HepG2 (cell line): ENCODE data around the gene SLC16A11. TPM values are rescaled to one million over a fixed set of nuclear protein-coding genes. Genes with fewer than 3 reads are reported as not detected.
A peak's percentile ranks its signal among the peaks of the same experiment; 100 is the strongest.

ENCODE experiments used
- BCL6 ChIP-seq: IDR thresholded peaks from 2 replicates; pipeline ENCODE4 v1.6.1; 2016; ENCODE audit warnings: missing genetic modification reagents, missing compliant biosample characterization
- CBFB ChIP-seq: sonication (generic); formaldehyde crosslinking; IDR thresholded peaks from 2 replicates; pipeline ENCODE4 v1.4.0; 2020; ENCODE audit warnings: missing genetic modification reagents
- ELF1 ChIP-seq: sonication (generic); formaldehyde crosslinking; IDR thresholded peaks from 2 replicates; pipeline ENCODE4 v1.4.0; 2020; ENCODE audit warnings: missing genetic modification reagents
- KAT8 ChIP-seq: IDR thresholded peaks from 2 replicates; pipeline ENCODE4 v1.6.1; 2016; ENCODE audit warnings: missing genetic modification reagents, missing compliant biosample characterization
- MIER3 ChIP-seq: IDR thresholded peaks from 2 replicates; pipeline ENCODE4 v1.6.1; 2016; ENCODE audit warnings: missing compliant biosample characterization, borderline replicate concordance
- NONO ChIP-seq, 2 experiments: fragments of 450-650 bp in 1 of 2; sonication (generic) in 1 of 2; formaldehyde crosslinking in 1 of 2; IDR thresholded peaks in 1 of 2; conservative IDR thresholded peaks in 1 of 2; 2 replicates each; pipeline versions ENCODE4 v1.6.1 to v1.8.0; 2017 to 2022; ENCODE audit warnings: mild to moderate bottlenecking in 1 of 2, missing genetic modification reagents in 1 of 2, moderate library complexity in 1 of 2
- POLR2G ChIP-seq: fragments of 200-400 bp; formaldehyde crosslinking; IDR thresholded peaks from 2 replicates; pipeline ENCODE4 v1.6.1; 2018; ENCODE audit warnings: mild to moderate bottlenecking, low read depth, low read length, moderate library complexity
- REL ChIP-seq: sonication (generic); formaldehyde crosslinking; conservative IDR thresholded peaks from 2 replicates; pipeline ENCODE4 v1.8.0; 2022; ENCODE audit warnings: mild to moderate bottlenecking, missing genetic modification reagents, moderate library complexity
- RERE ChIP-seq: IDR thresholded peaks from 2 replicates; pipeline ENCODE4 v1.6.1; 2016; ENCODE audit warnings: low read depth, missing genetic modification reagents, missing compliant biosample characterization
- SRSF1 ChIP-seq: fragments of 200-400 bp; formaldehyde crosslinking; optimal IDR thresholded peaks from 2 replicates; pipeline ENCODE3; 2017; ENCODE audit warnings: mild to moderate bottlenecking, low read depth, low read length, moderate library complexity
- SRSF9 ChIP-seq: fragments of 200-400 bp; formaldehyde crosslinking; IDR thresholded peaks from 2 replicates; pipeline ENCODE4 v1.6.1; 2018; ENCODE audit warnings: borderline replicate concordance, mild to moderate bottlenecking, low read depth, low read length; ENCODE audit not compliant: insufficient read depth, poor library complexity, severe bottlenecking
- SSRP1 ChIP-seq: IDR thresholded peaks from 2 replicates; pipeline ENCODE4 v1.6.1; 2016; ENCODE audit warnings: control low read depth
- TAF1 ChIP-seq: sonication (generic); formaldehyde crosslinking; IDR thresholded peaks from 2 replicates; pipeline ENCODE4 v1.4.0; 2020; ENCODE audit warnings: missing genetic modification reagents
- THYN1 ChIP-seq: sonication (generic); formaldehyde crosslinking; IDR thresholded peaks from 2 replicates; pipeline ENCODE4 v1.8.1; 2023; ENCODE audit warnings: low read depth, mild to moderate bottlenecking, moderate library complexity, missing genetic modification reagents, borderline replicate concordance
- ZNF10 ChIP-seq: sonication (generic); formaldehyde crosslinking; IDR thresholded peaks from 2 replicates; pipeline ENCODE4 v1.4.0; 2020; ENCODE audit warnings: mild to moderate bottlenecking, low read depth, missing genetic modification reagents, borderline replicate concordance
- ZNF12 ChIP-seq: sonication (generic); formaldehyde crosslinking; IDR thresholded peaks from 2 replicates; pipeline ENCODE4 v1.5.0; 2020; ENCODE audit warnings: missing genetic modification reagents
- ZNF766 ChIP-seq: sonication (generic); formaldehyde crosslinking; IDR thresholded peaks from 2 replicates; pipeline ENCODE4 v1.5.0; 2020; ENCODE audit warnings: missing genetic modification reagents, borderline replicate concordance
- polyA plus RNA-seq, 8 experiments: library from polyadenylated mRNA; depleted of rRNA in 3 of 8; stranded (reverse) in 7 of 8; unstranded in 1 of 8; fragments of >200 nt; fragmentation: Illumina TruSeq in 4 of 8; extraction: Trizol in 4 of 8; gene quantifications; 2 replicates each; pipeline versions ENCODE4 v1.2.1 to v1.2.3, GENCODE V29; 2011 to 2016; ENCODE audit warnings: low read depth in 4 of 8, missing spikeins in 1 of 8, mixed read lengths in 1 of 8; ENCODE audit not compliant: insufficient read depth in 1 of 8
- total RNA-seq, 5 experiments: library from RNA; depleted of rRNA; stranded (reverse); fragments of >200 nt; fragmentation: Illumina TruSeq; extraction: Trizol; gene quantifications; 2 replicates each; pipeline ENCODE4 v1.2.3, GENCODE V29; 2016; ENCODE audit warnings: low read depth in 1 of 5
- TF ChIP-seq, protein P1 (sequence below): IDR thresholded peaks from 2 replicates; pipeline ENCODE4 v1.6.1; 2018; ENCODE audit warnings: missing genetic modification reagents, mild to moderate bottlenecking, missing compliant biosample characterization
- TF ChIP-seq, protein P2 (sequence below): sonication (generic); formaldehyde crosslinking; IDR thresholded peaks from 2 replicates; pipeline ENCODE4 v1.4.0; 2020; ENCODE audit warnings: missing genetic modification reagents, borderline replicate concordance
- TF ChIP-seq, protein P3 (sequence below): sonication (generic); formaldehyde crosslinking; IDR thresholded peaks from 2 replicates; pipeline ENCODE4 v1.4.0; 2020; ENCODE audit warnings: mild to moderate bottlenecking, missing genetic modification reagents

The SLC16A11 gene
- total and polyA plus RNA-seq, 2 of the 13 experiments (the other 11 are each of a cell fraction or from before 2014, with no cell fraction given), result not detected

- TF ChIP-seq ELF1 (CRISPR knock-in tag), result peak; percentile 73
- TF ChIP-seq, protein P1, sequence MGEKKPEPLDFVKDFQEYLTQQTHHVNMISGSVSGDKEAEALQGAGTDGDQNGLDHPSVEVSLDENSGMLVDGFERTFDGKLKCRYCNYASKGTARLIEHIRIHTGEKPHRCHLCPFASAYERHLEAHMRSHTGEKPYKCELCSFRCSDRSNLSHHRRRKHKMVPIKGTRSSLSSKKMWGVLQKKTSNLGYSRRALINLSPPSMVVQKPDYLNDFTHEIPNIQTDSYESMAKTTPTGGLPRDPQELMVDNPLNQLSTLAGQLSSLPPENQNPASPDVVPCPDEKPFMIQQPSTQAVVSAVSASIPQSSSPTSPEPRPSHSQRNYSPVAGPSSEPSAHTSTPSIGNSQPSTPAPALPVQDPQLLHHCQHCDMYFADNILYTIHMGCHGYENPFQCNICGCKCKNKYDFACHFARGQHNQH, result 0 out of 2 replicates have a peak, but pooled peaks have one; percentile 5
- TF ChIP-seq CBFB (CRISPR knock-in tag), result no peak; the same call in 1 of the 2 replicates
- peak; percentile 51; the same call in 1 of the 2 replicates for TF ChIP-seq MIER3
- TF ChIP-seq ZNF766, result no peak
- no peak for TF ChIP-seq SSRP1 (CRISPR knock-in tag)
- TF ChIP-seq SRSF9, result no peak
- TF ChIP-seq REL (CRISPR knock-in tag), result no peak; the same call in 1 of the 2 replicates
- TF ChIP-seq RERE (CRISPR knock-in tag), result no peak
- no peak for TF ChIP-seq ZNF12 (CRISPR knock-in tag)
- TF ChIP-seq BCL6, result no peak
- TF ChIP-seq, protein P2, sequence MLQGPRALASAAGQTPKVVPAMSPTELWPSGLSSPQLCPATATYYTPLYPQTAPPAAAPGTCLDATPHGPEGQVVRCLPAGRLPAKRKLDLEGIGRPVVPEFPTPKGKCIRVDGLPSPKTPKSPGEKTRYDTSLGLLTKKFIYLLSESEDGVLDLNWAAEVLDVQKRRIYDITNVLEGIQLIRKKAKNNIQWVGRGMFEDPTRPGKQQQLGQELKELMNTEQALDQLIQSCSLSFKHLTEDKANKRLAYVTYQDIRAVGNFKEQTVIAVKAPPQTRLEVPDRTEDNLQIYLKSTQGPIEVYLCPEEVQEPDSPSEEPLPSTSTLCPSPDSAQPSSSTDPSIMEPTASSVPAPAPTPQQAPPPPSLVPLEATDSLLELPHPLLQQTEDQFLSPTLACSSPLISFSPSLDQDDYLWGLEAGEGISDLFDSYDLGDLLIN (CRISPR knock-in tag), result 0 out of 2 replicates have a peak, but pooled peaks have one; percentile 57
- no peak for TF ChIP-seq ZNF10 (CRISPR knock-in tag)
- TF ChIP-seq THYN1 (CRISPR knock-in tag), result no peak
- no peak for TF ChIP-seq SRSF1
- TF ChIP-seq POLR2G, result peak; percentile 90
- peak; percentile 81; the same call in 1 of the 2 replicates for TF ChIP-seq KAT8 (CRISPR knock-in tag)
- TF ChIP-seq, protein P3, sequence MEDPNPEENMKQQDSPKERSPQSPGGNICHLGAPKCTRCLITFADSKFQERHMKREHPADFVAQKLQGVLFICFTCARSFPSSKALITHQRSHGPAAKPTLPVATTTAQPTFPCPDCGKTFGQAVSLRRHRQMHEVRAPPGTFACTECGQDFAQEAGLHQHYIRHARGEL (CRISPR knock-in tag), result no peak
- TF ChIP-seq TAF1, result peak; percentile 85
- no peak for TF ChIP-seq NONO (IDR thresholded peaks at IDR 0.05)
- TF ChIP-seq NONO (CRISPR knock-in tag; conservative IDR thresholded peaks at IDR 0.05), result peak; percentile 50; the same call in 1 of the 2 replicates
Observed at GRCh38 chr17:7035591-7036368, 8.1 kb downstream of the SLC16A11 start, which contains the start of gene SLC16A13 (continued).
